Body of pancreas (tissue), 4 donors: Measurements from ENCODE around the gene ENO4. TPM values are rescaled to one million over a fixed set of nuclear protein-coding genes. Genes with fewer than 3 reads are reported as not detected.

Experiments
- ATAC-seq: fragments of 150-250 bp; one replicate; pipeline ENCODE4 v1.9.1; 2016
- DNase-seq, 4 donors: peaks; one replicate each; pipeline ENCODE4 v3.0.0-alpha.2; 2019
- H3K27ac ChIP-seq, 4 donors: fragments of 200-600 bp; sonication (generic); 1 replicate in 3 of 4; 2 replicates in 1 of 4; pipeline versions ENCODE4 v1.5.1 to v1.6.1; 2016 to 2019; ENCODE audit warnings: mild to moderate bottlenecking in 1 of 4, mixed read lengths in 1 of 4, moderate library complexity in 1 of 4
- H3K27me3 ChIP-seq, 2 donors: fragments of 200-600 bp; sonication (generic); one replicate each; pipeline ENCODE4 v1.6.0; 2016; ENCODE audit warnings: mild to moderate bottlenecking in 1 of 2
- H3K36me3 ChIP-seq, 2 donors: fragments of 200-600 bp; sonication (generic); replicated peaks in 1 of 2; 2 replicates each; pipeline ENCODE4 v1.5.1; 2016; ENCODE audit warnings: low read depth in 2 of 2; ENCODE audit not compliant: insufficient read depth in 1 of 2
- H3K4me1 ChIP-seq: fragments of 200-600 bp; sonication (generic); one replicate; pipeline ENCODE4 v1.6.0; 2016
- H3K4me3 ChIP-seq, 2 donors: fragments of 200-600 bp; sonication (generic); 1 replicate in 1 of 2; 2 replicates in 1 of 2; pipeline ENCODE4 v1.5.1; 2016 to 2019
- H3K9me3 ChIP-seq, 3 donors: fragments of 200-600 bp; sonication (generic); 1 replicate in 2 of 3; 2 replicates in 1 of 3; pipeline ENCODE4 v1.5.1; 2016
- POLR2A ChIP-seq, 3 donors: fragments of 450-650 bp; IDR thresholded peaks; one replicate each; pipeline ENCODE4 v1.6.1; 2016; ENCODE audit warnings: antibody characterized with exemption in 3 of 3, mild to moderate bottlenecking in 2 of 3
- WGBS, 2 donors: methylation state at CpG; one replicate each; pipeline ENCODE4 v1.1.5; 2017; 5-methylcytosine and 5-hydroxymethylcytosine counted together
- intact Hi-C: fragments of 100-400 bp; cut with DNase I; formaldehyde crosslinking; loops from one replicate; pipeline ENCODE4 v1.15.1; 2023
- total RNA-seq, 2 donors: library from RNA; depleted of rRNA; stranded (reverse); fragments of >200 nt; gene quantifications; one replicate each; pipeline ENCODE4 v1.1.0, GENCODE V29; 2016
- TF ChIP-seq, protein P1 (sequence below), 7 experiments: fragments of 450-650 bp in 4 of 7; fragments of 200-600 bp in 3 of 7; sonication (generic) in 3 of 7; IDR thresholded peaks; one replicate each; pipeline ENCODE4 v1.5.1; 2016 to 2019; ENCODE audit warnings: antibody characterized with exemption in 7 of 7

The ENO4 gene
- total RNA-seq, 2 donors from 2014 or later: 1.0 TPM; not detected in 1

DNA sequence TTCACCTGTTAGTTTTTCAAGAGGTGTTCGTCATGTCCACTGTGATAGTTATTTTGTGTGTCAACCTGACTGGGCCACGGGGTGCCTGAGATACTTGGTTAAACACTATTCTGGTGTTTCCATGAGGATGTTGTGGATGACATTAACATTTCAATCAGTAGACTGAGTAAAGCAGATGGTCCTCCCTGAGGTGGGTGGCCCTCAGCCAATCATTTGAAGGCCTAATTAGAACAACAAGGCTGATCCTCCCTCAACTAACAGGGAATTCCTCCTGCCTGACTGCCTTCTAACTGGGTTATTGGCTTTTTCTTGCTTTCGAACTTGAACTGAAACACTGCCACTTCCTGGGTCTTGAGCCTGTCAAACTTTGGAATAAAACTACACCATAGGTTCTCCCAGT is 75.8 kb downstream of the ENO4 start:
- WGBS, 2 donors: 85 to 96% methylated on average over 3 of the region's 3 CpGs
- DNase-seq: no peak
- Histone ChIP-seq H3K27me3 (no peaks in the 10 kb centered on the region), H3K4me3 (no peak overlapping the region), H3K4me1 (no peaks in the 10 kb centered on the region), H3K36me3 (peaks cover 4 to 19% of the 10 kb centered on the region in 2 donors), H3K27ac (no peak overlapping the region), H3K9me3 (no peaks in the 10 kb centered on the region)
- intact Hi-C loops: no loop called here
- TF ChIP-seq POLR2A (IDR thresholded peaks at IDR 0.05): no peak
- TF ChIP-seq, protein P1, sequence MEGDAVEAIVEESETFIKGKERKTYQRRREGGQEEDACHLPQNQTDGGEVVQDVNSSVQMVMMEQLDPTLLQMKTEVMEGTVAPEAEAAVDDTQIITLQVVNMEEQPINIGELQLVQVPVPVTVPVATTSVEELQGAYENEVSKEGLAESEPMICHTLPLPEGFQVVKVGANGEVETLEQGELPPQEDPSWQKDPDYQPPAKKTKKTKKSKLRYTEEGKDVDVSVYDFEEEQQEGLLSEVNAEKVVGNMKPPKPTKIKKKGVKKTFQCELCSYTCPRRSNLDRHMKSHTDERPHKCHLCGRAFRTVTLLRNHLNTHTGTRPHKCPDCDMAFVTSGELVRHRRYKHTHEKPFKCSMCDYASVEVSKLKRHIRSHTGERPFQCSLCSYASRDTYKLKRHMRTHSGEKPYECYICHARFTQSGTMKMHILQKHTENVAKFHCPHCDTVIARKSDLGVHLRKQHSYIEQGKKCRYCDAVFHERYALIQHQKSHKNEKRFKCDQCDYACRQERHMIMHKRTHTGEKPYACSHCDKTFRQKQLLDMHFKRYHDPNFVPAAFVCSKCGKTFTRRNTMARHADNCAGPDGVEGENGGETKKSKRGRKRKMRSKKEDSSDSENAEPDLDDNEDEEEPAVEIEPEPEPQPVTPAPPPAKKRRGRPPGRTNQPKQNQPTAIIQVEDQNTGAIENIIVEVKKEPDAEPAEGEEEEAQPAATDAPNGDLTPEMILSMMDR (IDR thresholded peaks at IDR 0.05): no peak
- no peak for ATAC-seq

DNA sequence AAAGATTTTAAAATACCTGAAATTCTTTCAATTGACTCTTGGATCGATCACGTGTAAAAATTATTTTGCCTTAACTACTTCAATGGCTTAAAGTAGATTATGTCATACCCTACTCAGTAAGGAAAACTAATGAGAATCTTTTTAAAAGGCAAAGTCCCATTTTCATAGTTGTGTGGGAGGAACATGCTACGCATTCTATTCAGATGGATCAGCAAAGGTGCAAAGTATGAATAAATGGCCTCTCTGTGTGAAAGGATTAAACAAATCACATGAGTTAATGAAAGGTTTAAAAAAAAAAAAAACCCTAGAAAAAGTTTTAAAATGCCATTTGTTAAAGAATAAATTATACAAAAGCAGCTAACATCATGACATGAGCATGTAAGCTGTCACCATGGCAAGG is 77.1 kb downstream of the ENO4 start:
- Histone ChIP-seq H3K9me3 (no peaks in the 10 kb centered on the region), H3K36me3 (peaks cover 0 to 9% of the 10 kb centered on the region in 2 donors), H3K27ac (no peak overlapping the region), H3K4me3 (no peak overlapping the region), H3K27me3 (no peaks in the 10 kb centered on the region), H3K4me1 (no peaks in the 10 kb centered on the region)
- 88 to 91% methylated on average over 3 of the region's 3 CpGs for WGBS, 2 donors
- intact Hi-C loops: no loop called here
- TF ChIP-seq, protein P1 (IDR thresholded peaks at IDR 0.05): no peak
- TF ChIP-seq POLR2A (IDR thresholded peaks at IDR 0.05): no peak
- no peak for DNase-seq
- no peak for ATAC-seq

DNA sequence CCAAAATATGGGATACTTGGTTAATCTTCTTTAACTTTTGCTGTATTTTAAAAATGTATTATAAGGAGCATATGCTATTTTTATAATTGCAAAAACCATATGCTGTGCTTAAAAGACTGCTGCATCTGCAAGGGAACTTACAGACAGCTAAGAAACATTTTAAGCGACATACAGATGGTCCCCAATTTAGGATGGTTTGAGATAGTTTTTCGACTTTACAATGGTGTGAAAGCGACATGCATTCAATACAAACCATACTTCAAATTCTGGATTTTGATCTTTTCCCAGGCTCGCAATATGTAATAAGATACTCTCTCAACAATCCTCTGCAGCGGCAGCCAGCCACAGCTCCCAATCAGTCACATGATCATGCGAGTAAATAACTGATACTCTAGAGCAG is 82.5 kb downstream of the ENO4 start:
- ATAC-seq: no peak
- DNase-seq: no peak
- peaks cover 0 to 5% of the 10 kb centered on the region in 2 donors for H3K36me3 ChIP-seq
- WGBS, 2 donors: 97% methylated on average over 6 of the region's 6 CpGs
- no peaks in the 10 kb centered on the region for H3K27me3 ChIP-seq
- TF ChIP-seq, protein P1 (IDR thresholded peaks at IDR 0.05): no peak
- no peak for TF ChIP-seq POLR2A (IDR thresholded peaks at IDR 0.05)
- no peak overlapping the region for H3K27ac ChIP-seq
- H3K9me3 ChIP-seq: no peaks in the 10 kb centered on the region
- intact Hi-C loops: no loop called here
- no peaks in the 10 kb centered on the region for H3K4me1 ChIP-seq
- no peak overlapping the region for H3K4me3 ChIP-seq

Other genes starting within 250 kb of the ENO4 start
- 1,000 to 10,000 TPM in 1 of 2 donors, 100 to 1,000 TPM in 1; 455 to 2,069 TPM for gene PNLIPRP2, start 228.5 kb upstream of the ENO4 start, total RNA-seq
- gene HSPA12A, start 106.9 kb upstream of the ENO4 start, total RNA-seq: 10 to 100 TPM in 1 of 2 donors, 1 to 10 TPM in 1; 8.3 to 22.7 TPM
- 10 to 100 TPM; 24.7 to 37.1 TPM for gene SHTN1, start 155.7 kb downstream of the ENO4 start, total RNA-seq